ENCODE results near the gene ERFE.
A peak's percentile ranks its signal among the peaks of the same experiment; 100 is the strongest.

Gene ERFE

GRCh38 chr2:238135601-238136150 lies 23.1 kb upstream of the ERFE start:
- in situ Hi-C loops (cut with MboI; ENCODE audit: low sequenced_read_pairs, unreplicated experiment): no loop called here
- TF ChIP-seq CTCF (IDR thresholded peaks at IDR 0.05; ENCODE audit: borderline replicate concordance, control extremely low read depth, extremely low read depth, insufficient read depth, missing control alignments): no peak
- no peak for DNase-seq (ENCODE audit: low spot score)

GRCh38 chr2:238136820-238137537 lies 21.8 kb upstream of the ERFE start:
- DNase-seq (ENCODE audit: low spot score): no peak
- in situ Hi-C loops (cut with MboI; ENCODE audit: low sequenced_read_pairs, unreplicated experiment): no loop called here
- no peak for TF ChIP-seq CTCF (IDR thresholded peaks at IDR 0.05; ENCODE audit: borderline replicate concordance, control extremely low read depth, extremely low read depth, insufficient read depth, missing control alignments)

DNA sequence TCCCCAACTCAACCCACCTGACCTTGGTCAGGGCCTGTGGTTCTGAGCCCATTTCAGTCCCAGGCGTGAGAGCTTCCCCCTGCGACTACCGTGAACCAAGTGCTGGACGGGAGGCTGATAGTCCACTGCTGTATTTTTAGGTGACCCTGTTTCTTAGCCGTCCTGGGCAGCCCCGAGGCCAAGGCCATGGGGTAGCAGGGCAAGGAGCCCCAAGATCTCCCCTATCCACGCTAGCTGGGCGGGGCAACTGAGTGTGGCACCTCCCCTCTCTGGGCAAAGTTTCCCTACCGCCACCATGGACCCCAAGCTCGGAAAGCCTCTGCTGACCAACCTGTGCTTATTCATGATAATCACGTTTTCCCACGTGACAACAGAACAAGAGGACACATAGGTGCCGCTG lies 20.9 kb upstream of the ERFE start:
- in situ Hi-C loops (cut with MboI; ENCODE audit: low sequenced_read_pairs, unreplicated experiment): no loop called here
- TF ChIP-seq CTCF (IDR thresholded peaks at IDR 0.05; ENCODE audit: borderline replicate concordance, control extremely low read depth, extremely low read depth, insufficient read depth, missing control alignments): no peak

DNA sequence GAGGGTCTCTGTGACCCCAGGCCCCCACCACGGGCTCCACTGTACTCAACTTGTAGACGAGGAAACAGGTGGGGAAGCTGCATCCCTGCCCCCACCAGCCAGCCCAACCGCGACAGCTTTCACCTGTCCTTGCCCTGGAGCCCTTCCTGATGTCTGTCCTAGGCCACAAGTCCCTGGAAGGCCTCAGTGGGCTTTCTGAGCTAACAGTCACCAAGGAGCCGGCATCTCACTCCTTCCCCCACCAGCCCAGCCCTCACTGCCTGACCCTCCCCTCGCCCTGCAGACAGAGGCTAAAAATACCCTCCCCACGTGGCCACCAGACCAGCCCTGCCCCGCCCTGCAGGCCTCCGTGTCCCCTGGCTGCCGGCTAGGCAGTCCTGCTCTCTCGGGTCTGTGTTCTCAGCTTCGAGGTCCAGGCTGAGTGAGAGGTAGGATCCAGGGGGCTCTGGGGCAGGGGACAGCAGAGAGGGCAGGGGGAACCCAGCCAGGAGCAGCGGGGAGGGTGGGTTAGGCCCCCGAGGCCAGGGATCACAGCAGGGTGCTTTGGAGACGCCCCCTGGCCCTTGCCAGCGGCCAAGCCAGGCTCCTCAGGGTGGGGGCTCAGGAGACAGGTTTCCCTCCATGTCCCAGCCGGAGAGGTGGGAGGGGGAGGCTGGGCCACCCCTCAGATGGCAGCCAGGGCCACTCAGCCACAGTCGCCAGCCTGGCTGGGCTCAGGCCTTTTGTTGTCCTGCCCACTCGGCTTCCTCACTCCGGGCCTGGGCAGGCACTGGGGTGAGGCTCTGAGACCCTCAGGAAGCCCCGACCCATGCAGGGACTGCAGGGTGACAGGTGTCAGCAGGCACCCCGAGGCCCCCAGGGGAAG lies 20.2 kb upstream of the ERFE start, which contains the start of gene KLHL30:
TSS of gene KLHL30 (plus strand) at position 338 of the 865 bp plus-strand sequence. CDS start 2,087 bp downstream, outside the sequence.
- no peak for TF ChIP-seq CTCF (IDR thresholded peaks at IDR 0.05; ENCODE audit: borderline replicate concordance, control extremely low read depth, extremely low read depth, insufficient read depth, missing control alignments)
- in situ Hi-C loops (cut with MboI; ENCODE audit: low sequenced_read_pairs, unreplicated experiment): no loop called here
- DNase-seq (ENCODE audit: low spot score): no peak

More for the DNA sequence above, 20.9 kb upstream of the ERFE start:
- no peak for DNase-seq (ENCODE audit: low spot score)

DNA sequence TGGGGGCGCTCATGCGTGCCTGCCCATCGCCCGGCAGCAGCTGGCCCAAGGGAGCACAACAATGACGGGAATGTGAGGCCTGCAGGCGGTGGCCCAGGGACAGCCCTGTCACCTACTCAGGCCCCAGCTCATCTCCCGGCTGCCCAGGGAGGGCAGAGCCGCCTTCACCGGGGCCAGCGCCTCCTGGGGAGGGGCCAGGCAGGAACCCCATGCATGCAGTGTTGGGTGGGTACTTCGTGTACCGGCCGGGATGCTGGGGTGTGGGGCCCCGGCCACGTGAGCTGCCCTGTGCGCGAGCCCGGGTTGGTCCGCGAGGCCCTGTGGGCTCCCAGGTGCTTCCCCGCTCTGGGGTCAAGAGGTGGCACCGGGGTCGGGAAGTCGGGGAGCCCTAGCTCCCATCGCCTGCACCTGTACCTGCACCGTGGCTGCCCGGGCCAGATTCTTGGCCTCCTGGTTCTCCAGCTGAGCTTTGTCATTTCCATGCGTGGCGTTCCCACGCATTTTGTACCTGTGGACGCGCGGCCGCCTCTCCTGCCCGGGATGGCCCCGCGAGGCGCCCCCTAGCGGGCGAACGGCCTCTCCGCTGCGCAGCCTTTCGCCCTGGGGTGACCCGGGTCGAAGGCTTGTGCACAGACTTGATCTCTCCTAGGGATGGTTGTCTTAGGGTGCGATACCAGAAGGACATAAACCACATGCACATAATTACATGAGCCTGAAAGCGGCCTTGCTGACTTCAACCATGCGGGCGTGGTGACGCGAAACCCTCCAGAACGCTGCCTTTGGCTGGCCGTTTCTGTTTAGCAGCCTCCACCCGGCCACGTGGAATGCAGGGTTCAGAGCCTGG lies 19.4 kb upstream of the ERFE start:
- in situ Hi-C loops (cut with MboI; ENCODE audit: low sequenced_read_pairs, unreplicated experiment): no loop called here
- peak; percentile 84 for DNase-seq (ENCODE audit: low spot score)
- TF ChIP-seq CTCF (IDR thresholded peaks at IDR 0.05; ENCODE audit: borderline replicate concordance, control extremely low read depth, extremely low read depth, insufficient read depth, missing control alignments): peak; percentile 75

DNA sequence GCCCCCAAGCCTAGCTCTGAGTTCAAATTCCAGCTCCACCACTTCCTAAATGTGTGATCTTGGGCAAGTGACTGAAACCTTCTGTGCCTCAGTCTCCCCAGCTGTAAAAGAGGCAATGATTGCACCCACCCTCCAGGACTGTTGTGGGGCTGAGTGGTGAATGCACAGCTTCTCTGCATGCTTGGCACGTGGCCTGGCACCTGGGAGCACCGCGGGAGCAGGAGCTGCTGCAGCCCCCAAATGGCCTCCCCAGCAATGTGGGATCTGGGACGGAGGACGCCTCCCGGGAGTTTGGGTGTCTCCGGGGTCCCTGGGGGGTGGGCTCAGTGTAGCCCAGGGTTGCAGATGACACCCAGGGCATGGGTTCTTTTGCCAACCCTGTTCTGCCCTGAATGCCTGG lies 18.7 kb upstream of the ERFE start:
- DNase-seq (ENCODE audit: low spot score): no peak
- in situ Hi-C loops (cut with MboI; ENCODE audit: low sequenced_read_pairs, unreplicated experiment): no loop called here

More for the DNA sequence above, 18.7 kb upstream of the ERFE start:
- no peak for TF ChIP-seq CTCF (IDR thresholded peaks at IDR 0.05; ENCODE audit: borderline replicate concordance, control extremely low read depth, extremely low read depth, insufficient read depth, missing control alignments)

Data from GM13976 (cell line).